CD4-positive, alpha-beta T cell treated with Interleukin-10 for 1 hour (primary cell): ENCODE results near the gene FTL.

Experiments used
- DNase-seq: peaks from one replicate; pipeline ENCODE4 v3.0.0-alpha.2; 2020

Gene FTL

DNA sequence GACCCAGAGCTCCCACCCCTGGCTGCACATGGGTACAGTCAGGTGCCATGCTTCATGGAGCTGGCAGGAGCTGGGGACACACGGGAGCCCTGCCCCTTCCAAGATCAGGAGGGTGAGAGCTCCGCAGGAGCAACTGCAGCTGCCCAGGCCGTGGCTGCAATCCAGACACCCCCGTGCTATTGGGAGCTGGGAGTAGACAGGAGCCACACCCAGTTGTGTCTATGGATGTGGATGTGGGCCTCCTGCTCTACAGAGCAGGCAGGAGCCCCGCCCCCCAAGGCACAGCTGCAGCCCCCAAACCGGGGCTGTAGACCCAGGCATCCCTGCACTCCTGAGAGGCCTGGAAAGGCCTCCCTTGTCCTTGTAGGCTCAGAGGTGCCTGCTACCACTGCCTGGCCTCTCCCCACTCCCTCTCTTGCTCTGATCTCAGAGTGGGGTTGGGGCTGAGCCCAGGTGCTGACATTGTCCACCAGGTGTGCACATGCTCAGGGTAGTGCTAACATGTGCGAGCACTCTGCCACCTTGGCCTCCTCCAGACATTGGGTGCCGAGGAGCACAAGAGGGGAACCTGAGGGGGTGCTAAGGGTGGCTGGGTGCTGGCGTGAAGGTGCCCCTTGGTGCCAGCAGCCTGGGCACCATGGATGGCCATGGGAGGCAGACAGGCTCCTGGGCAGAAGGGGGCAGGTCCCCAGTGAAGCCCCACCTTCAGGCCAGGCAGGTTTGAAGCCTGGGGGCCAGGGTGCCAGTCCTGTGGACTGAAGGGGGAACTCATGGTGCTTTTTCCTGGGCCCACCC lies 18.4 kb upstream of the FTL start:
- no peak for DNase-seq

- DNase-seq = no peak
Measured at GRCh38 chr19:48947258-48947542, 17.9 kb upstream of the FTL start.

GRCh38 chr19:48950159-48950558 lies 14.9 kb upstream of the FTL start:
- no peak for DNase-seq

DNA sequence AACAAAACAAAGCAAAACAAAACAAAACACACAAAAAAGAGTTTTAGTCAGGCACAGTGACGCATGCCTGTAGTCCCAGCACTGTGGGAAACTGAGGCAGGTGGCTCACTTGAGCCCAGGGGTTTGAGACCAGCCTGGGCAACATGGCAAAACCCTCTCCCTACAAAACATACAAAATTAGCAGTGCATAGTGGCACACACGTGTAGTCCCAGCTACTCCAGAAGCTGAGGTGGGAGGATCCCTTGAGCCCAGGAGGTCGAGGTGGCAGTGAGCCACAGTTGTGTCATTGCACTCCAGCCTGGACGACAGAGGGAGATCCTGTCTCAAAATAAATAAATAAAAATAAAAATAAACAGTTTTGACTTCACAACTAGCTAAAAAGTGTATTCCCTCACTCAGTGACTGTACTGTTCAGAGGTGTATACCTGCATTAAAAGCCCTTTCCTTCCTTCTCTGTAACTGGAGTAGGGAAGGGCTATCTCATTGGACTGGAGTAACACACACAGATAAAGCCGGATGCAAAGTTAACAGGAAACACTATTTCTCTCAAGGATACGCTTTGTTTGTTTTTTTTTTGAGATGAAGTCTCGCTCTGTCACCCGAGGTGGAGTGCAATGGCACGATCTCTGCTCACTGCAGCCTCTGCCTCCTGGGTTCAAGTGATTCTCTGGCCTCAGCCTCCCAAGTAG lies 14.1 kb upstream of the FTL start:
- DNase-seq = no peak

- no peak for DNase-seq
Measured at GRCh38 chr19:48953141-48953540, 12.0 kb upstream of the FTL start.

- no peak for DNase-seq
Measured at GRCh38 chr19:48953990-48954594, 11.0 kb upstream of the FTL start.

GRCh38 chr19:48954595-48955307 lies 10.4 kb upstream of the FTL start, which contains the start of gene BAX:
BAX (plus strand) TSS chr19:48954875; CDS start chr19:48954929, 54 bp downstream.
- DNase-seq = peak; percentile 88

DNA sequence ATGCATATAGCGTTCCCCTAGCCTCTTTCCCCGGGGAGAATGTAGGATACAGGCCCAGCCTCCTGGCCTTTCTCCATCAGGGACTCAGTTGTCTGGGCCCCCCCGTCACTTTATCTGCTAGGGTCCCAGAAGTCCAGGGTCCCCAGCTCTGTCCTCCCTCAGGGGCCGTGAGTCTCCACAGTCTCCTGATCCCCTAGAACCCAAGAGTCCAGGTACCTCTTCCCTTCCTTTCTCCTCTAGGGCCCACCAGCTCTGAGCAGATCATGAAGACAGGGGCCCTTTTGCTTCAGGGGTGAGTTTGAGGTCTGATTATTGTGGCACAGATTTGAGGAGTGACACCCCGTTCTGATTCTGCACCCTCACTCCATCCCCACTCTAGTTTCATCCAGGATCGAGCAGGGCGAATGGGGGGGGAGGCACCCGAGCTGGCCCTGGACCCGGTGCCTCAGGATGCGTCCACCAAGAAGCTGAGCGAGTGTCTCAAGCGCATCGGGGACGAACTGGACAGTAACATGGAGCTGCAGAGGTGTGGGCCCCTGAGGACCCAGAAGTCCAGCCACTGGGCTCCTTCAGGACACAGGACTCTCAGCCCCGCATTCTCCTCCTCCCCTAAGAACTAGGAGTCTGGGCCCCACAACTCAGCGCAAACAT lies 9.7 kb upstream of the FTL start:
- DNase-seq = no peak

GRCh38 chr19:48958006-48958405 lies 7.1 kb upstream of the FTL start:
- DNase-seq = no peak

DNA sequence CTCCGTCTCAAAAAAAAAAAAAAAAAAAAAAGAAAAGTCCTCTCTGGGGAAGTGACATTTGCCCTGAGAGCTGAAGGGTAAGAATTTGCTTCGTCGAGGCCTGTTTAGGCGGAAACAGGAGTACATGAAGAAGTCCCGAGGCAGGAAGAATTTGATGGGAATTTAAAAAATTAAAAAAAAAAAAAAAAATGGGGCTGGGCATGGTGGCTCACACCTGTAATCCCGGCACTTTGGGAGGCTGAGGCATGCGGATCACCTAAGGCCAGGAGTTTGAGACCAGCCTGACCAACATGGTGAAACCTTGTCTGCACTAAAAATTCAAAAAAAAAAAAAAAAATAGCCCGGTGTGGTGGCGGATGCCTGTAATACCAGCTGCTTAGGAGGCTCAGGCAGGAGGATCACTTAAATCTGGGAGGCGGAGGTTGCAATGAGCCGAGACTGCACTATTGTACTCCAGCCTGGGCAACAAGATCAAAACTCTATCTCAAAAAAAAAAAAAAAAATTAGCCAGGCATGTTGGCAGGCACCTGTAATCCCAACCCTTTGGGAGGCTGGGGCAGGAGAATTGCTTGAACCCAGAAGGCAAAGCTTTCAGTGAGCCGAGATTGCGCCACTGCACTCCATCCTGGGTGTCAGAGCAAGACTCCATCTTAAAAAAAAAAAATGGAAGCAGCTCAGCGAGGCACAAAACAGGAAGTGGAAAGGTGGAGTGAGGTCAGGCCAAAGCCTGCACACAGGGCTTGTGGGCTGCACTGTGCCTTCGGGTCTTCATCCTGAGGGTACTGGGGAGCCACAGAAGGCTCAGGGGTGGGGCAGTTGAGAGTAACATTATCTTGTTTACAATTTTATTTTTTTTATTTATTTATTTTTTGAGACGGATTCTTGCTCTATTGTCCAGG lies 5.5 kb upstream of the FTL start:
- no peak for DNase-seq

- DNase-seq = no peak
Measured at GRCh38 chr19:48961051-48961649, 4.0 kb upstream of the FTL start.

- no peak for DNase-seq
Measured at GRCh38 chr19:48961673-48962028, 3.5 kb upstream of the FTL start.

- peak; percentile 52 for DNase-seq
Measured at GRCh38 chr19:48962029-48962848, 2.9 kb upstream of the FTL start.

GRCh38 chr19:48962849-48963165 lies 2.3 kb upstream of the FTL start:
- DNase-seq = no peak

DNA sequence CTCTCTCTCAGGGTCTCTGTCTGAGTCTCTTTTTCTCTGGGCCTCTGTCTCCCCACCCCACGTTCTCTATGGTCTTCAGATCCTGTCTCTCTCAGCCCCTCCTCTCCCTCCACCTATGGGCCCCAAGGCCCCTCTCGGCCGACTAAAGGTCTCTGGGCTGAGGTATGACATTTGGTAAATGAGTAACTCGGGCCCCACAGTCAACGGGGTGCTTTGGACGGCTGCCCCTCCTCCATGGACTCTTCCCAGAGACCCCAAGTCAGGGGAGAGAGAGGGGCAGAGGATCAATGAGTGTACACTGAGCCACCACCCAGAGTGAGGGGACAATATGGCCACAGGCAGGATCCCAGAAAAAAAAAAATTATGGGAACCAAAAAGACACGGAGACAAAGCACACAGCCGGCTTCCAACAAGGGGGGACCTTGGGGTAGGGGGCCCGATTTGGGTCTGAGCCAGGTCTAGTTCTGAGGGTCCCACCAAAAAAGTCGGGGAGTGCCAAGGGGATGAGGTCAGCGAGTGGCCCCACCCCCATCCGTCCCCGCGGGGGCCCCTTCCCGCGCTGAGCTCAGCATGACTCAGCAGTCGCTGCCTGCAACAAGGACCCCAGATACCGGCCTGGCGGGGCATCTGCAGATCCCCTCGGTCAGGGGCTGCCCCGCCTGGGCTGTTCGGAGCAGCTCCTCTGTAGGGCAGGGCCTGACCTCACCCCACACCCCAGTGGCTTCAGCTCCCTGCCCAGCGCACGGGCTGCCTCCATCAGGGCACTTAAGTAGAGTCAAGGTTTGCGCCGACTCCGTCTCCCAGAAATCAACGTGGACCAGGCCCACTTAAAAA lies 1.5 kb upstream of the FTL start:
- DNase-seq = peak; percentile 61

DNA sequence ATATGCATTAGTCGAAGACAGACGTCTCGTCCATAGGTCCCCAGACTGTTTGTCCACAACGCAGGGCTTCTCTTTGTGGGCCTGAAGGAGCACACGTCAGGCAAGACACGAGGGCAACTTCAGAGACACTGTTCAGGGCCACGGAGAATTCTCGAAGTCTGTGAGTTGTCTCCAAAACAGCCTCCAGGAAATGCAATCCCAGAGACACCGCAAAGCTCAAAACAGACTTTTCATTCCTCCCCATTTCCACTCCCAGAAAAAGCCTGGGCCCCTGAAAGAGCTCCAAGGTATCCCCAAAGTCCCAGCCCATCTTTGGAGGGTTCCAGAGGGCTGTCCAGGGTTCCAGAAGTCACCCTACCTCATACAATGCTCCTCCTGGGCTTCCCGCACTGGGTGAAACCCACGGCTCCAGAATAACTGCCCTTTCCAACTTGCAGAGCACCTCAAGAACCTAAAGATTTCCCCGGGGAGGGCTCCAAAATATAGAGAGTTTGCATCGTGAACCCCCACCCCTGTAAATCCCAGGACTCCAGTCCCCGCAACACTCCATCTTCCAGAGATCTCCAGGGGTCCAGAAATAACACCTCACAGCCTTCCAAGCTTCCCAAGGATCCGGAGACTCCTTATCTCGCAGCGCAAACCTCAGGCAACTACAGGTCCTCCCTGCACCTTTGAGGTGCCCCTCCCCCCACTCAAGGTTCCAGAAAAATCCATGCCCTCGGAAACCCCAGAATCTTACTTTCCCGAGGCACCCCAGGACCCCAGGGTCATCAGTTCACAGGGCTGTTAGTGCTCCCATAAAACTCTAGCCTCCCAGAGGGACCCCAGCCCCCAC lies 687 bp upstream of the FTL start:
- DNase-seq = no peak

- peak; percentile 91 for DNase-seq
Measured at GRCh38 chr19:48965806-48966540, 864 bp downstream of the FTL start.
